ENCODE results near the gene SERPINB7. TPM values are rescaled to one million over a fixed set of nuclear protein-coding genes. Genes with fewer than 3 reads are reported as not detected.
A peak's percentile ranks its signal among the peaks of the same experiment; 100 is the strongest.

The SERPINB7 gene
- total RNA-seq, 1 donor from 2014 or later: not detected

GRCh38 chr18:63736876-63737275 is 38.3 kb upstream of the SERPINB7 start:
- Histone ChIP-seq H3K9ac (no peak overlapping the region), H3K4me3 (no peak overlapping the region), H3K79me2 (ENCODE audit: low read depth) (no peaks in the 10 kb centered on the region), H3F3A (ENCODE audit: low read depth) (no peaks in the 10 kb centered on the region), H3K4me2 (no peak overlapping the region), H3K9me3 (ENCODE audit: low read depth) (no peaks in the 10 kb centered on the region), H3K4me1 (no peaks in the 10 kb centered on the region), H3K27me3 (no peaks in the 10 kb centered on the region), H3K27ac (no peak overlapping the region), H2AFZ (replicated peaks) (no peak overlapping the region), H4K20me1 (ENCODE audit: low read depth) (no peaks in the 10 kb centered on the region), H3K36me3 (no peaks in the 10 kb centered on the region)
- Mint-ChIP-seq H3K36me3 (no peaks in the 10 kb centered on the region), H3K27ac (no peak overlapping the region), H3K9me3 (no peaks in the 10 kb centered on the region), H3K4me1 (no peaks in the 10 kb centered on the region), H3K4me3 (no peak overlapping the region), H3K27me3 (ENCODE audit: insufficient read depth, low read depth) (peaks cover 5% of the 10 kb centered on the region)
- TF ChIP-seq EZH2phosphoT487 (IDR thresholded peaks at IDR 0.05): no peak
- DNase-seq (ENCODE audit: low spot score): no peak

DNA sequence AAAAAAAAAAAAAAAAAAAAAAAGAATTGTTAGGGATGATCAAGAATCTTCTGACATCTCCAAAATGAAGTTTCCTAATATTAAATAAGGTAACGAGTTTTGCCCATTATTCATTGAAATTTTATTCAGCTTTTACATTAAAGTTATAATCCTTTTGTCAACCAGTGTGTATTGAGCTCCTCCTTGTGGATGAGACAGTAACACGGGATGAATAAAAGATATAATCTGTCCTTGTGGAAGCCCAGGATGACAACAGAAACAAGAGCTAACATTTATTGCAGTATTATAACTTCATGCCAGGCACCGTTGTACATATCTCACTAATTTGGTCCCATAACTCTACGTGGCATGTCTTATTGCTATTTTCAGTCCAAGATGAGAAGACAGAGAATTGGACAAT is 33.4 kb upstream of the SERPINB7 start:
- H3K9me3 Mint-ChIP-seq: no peaks in the 10 kb centered on the region
- DNase-seq (ENCODE audit: low spot score): no peak
- Histone ChIP-seq H3K27ac (no peak overlapping the region), H3K4me1 (no peaks in the 10 kb centered on the region), H4K20me1 (ENCODE audit: low read depth) (no peaks in the 10 kb centered on the region), H3K36me3 (no peaks in the 10 kb centered on the region), H3K4me2 (no peak overlapping the region), H2AFZ (replicated peaks) (no peak overlapping the region), H3K9me3 (ENCODE audit: low read depth) (no peaks in the 10 kb centered on the region), H3F3A (ENCODE audit: low read depth) (no peaks in the 10 kb centered on the region), H3K9ac (no peak overlapping the region), H3K4me3 (no peak overlapping the region), H3K27me3 (no peaks in the 10 kb centered on the region), H3K79me2 (ENCODE audit: low read depth) (no peaks in the 10 kb centered on the region)
- H3K4me1 Mint-ChIP-seq: no peaks in the 10 kb centered on the region
- TF ChIP-seq EZH2 (IDR thresholded peaks at IDR 0.05) (no peak), EZH2phosphoT487 (IDR thresholded peaks at IDR 0.05) (no peak), CTCF (IDR thresholded peaks at IDR 0.05) (peak; percentile 41)
- no peak overlapping the region for H3K27ac Mint-ChIP-seq
- no peaks in the 10 kb centered on the region for H3K36me3 Mint-ChIP-seq
- H3K27me3 Mint-ChIP-seq (ENCODE audit: insufficient read depth, low read depth): peaks cover 5% of the 10 kb centered on the region
- no peak overlapping the region for H3K4me3 Mint-ChIP-seq

DNA sequence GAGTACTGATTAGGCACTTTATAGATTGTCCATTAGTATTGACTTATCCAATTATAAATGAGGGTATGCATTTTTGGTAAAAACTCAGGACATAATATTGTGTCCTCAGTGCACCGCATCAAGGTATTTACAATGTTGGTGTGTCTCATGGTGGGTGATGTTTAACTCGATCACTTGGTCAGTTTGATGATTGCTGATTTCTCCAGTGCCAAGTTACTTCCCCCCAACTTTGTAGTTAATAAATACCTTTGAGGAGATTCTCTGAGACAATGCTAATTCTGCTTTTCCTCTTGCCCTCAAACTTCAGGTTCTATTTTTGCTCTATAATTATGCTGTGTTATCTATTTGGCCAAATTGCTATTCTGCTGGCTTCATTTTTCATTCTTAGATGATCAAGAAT is 28.2 kb upstream of the SERPINB7 start:
- Mint-ChIP-seq H3K4me1 (no peaks in the 10 kb centered on the region), H3K27me3 (ENCODE audit: insufficient read depth, low read depth) (no peaks in the 10 kb centered on the region)
- H3K36me3 ChIP-seq: no peaks in the 10 kb centered on the region

More for the DNA sequence above, 28.2 kb upstream of the SERPINB7 start:
- Histone ChIP-seq H3K27ac (no peak overlapping the region), H3K79me2 (ENCODE audit: low read depth) (no peaks in the 10 kb centered on the region), H3K27me3 (no peaks in the 10 kb centered on the region), H3K4me2 (no peak overlapping the region), H3K4me1 (no peaks in the 10 kb centered on the region), H3K9me3 (ENCODE audit: low read depth) (no peaks in the 10 kb centered on the region), H2AFZ (replicated peaks) (no peak overlapping the region), H3K4me3 (no peak overlapping the region), H3F3A (ENCODE audit: low read depth) (no peaks in the 10 kb centered on the region), H3K9ac (no peak overlapping the region), H4K20me1 (ENCODE audit: low read depth) (no peaks in the 10 kb centered on the region)
- no peak for DNase-seq (ENCODE audit: low spot score)
- H3K36me3 Mint-ChIP-seq: no peaks in the 10 kb centered on the region
- TF ChIP-seq EZH2phosphoT487 (IDR thresholded peaks at IDR 0.05): no peak
- TF ChIP-seq CTCF (IDR thresholded peaks at IDR 0.05): no peak
- TF ChIP-seq EZH2 (IDR thresholded peaks at IDR 0.05): no peak
- H3K4me3 Mint-ChIP-seq: no peak overlapping the region
- H3K27ac Mint-ChIP-seq: no peak overlapping the region
- no peaks in the 10 kb centered on the region for H3K9me3 Mint-ChIP-seq
